Ecto neural progenitor cell (in vitro differentiated cells): ENCODE measurements around the gene ADGRL3.

Experiments used
- DNase-seq: peaks from one replicate; pipeline ENCODE4 v3.0.0-alpha.2; 2018; ENCODE audit warnings: low spot score

Gene ADGRL3

DNA sequence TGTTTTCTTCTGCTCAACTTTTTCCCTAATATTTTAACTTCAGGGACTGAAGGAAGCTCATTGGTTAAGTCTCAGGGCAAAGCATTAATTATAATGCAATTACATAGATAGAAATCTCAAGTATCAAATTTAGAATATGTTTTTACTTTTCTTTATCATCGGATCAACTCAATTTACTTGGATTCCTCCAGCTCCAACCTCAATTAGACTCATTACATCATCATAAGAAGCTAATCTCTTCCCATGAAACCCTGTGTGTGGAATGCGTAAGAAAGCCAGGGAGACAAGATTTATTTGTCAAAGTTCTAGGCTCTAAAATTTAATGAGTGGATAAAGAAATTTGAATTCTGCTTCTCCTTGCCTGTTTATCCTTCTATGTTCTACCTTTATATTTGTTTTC is 918.4 kb downstream of the ADGRL3 start:
- DNase-seq: no peak

DNA sequence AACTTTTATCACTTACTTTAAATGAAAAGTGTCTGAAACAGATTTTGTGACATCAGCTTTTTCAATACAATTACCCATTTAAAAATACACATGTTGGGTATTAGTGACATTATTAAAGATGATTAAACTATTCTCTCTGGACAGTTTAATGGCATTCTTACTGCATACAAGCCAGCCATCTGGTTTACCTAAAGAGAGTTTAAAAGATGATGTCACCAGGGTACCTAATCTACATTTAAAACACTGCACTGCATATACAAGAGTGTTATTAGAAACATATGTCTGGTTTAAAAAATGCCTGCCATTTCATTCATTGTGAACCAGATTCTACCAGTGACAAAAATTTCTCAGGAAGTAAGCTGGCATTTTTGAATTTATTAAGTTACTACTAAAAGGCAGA is 919.1 kb downstream of the ADGRL3 start:
- DNase-seq: no peak

- DNase-seq: no peak
These were observed 926.1 kb downstream of the ADGRL3 start for GRCh38 chr4:62126064-62126732.
